TTC549 (cell line): ENCODE data around the gene SPECC1.
"Not testable (repeated sequence)": the region's sequence is repeated elsewhere in the genome, so short reads cannot be mapped to it uniquely, and the experiment has no call there.

Source experiments
- FAIRE-seq: peaks from 2 replicates; lab custom pipeline; 2012; peaks lifted over from hg19 to GRCh38; lab: Jason Lieb, UNC

Gene SPECC1

GRCh38 chr17:20207262-20207985 lies 198.3 kb downstream of the SPECC1 start:
- no peak for FAIRE-seq

- no peak for FAIRE-seq
Observed at GRCh38 chr17:20208717-20209116, 199.6 kb downstream of the SPECC1 start.

- no peak for FAIRE-seq
Observed at GRCh38 chr17:20210180-20210579, 201.0 kb downstream of the SPECC1 start.

- FAIRE-seq = no peak
Observed at GRCh38 chr17:20210614-20211013, 201.5 kb downstream of the SPECC1 start.

GRCh38 chr17:20211246-20211645 lies 202.1 kb downstream of the SPECC1 start:
- no peak for FAIRE-seq

- FAIRE-seq = no peak
Observed at GRCh38 chr17:20213449-20213848, 204.3 kb downstream of the SPECC1 start.

GRCh38 chr17:20214794-20215193 lies 205.6 kb downstream of the SPECC1 start:
- no peak for FAIRE-seq

GRCh38 chr17:20216154-20216815 lies 207.1 kb downstream of the SPECC1 start:
- FAIRE-seq = no peak

- FAIRE-seq = no peak
Observed at GRCh38 chr17:20216853-20217252, 207.7 kb downstream of the SPECC1 start.

- no peak for FAIRE-seq
Observed at GRCh38 chr17:20217677-20218076, 208.5 kb downstream of the SPECC1 start.

GRCh38 chr17:20218272-20218671 lies 209.1 kb downstream of the SPECC1 start:
- no peak for FAIRE-seq

GRCh38 chr17:20223808-20224328 lies 214.7 kb downstream of the SPECC1 start:
- no peak for FAIRE-seq

GRCh38 chr17:20224379-20224778 lies 215.2 kb downstream of the SPECC1 start:
- FAIRE-seq = no peak

- no peak for FAIRE-seq
Observed at GRCh38 chr17:20225162-20226115, 216.3 kb downstream of the SPECC1 start.

- no peak for FAIRE-seq
Observed at GRCh38 chr17:20226814-20227482, 217.8 kb downstream of the SPECC1 start.

- not testable (repeated sequence) for FAIRE-seq
Observed at GRCh38 chr17:20227720-20228370, 218.7 kb downstream of the SPECC1 start.

GRCh38 chr17:20228410-20228809 lies 219.3 kb downstream of the SPECC1 start:
- no peak for FAIRE-seq

- no peak for FAIRE-seq
Observed at GRCh38 chr17:20228860-20229259, 219.7 kb downstream of the SPECC1 start.

GRCh38 chr17:20230924-20231323 lies 221.8 kb downstream of the SPECC1 start:
- no peak for FAIRE-seq

GRCh38 chr17:20232611-20233010 lies 223.5 kb downstream of the SPECC1 start:
- FAIRE-seq = no peak

- no peak for FAIRE-seq
Observed at GRCh38 chr17:20234276-20234675, 225.1 kb downstream of the SPECC1 start.
